ENCODE measurements around the gene ANAPC4. TPM values are rescaled to one million over a fixed set of nuclear protein-coding genes. Genes with fewer than 3 reads are reported as not detected.

ANAPC4 gene
- total RNA-seq, 2 donors from 2014 or later, result 19.1 to 24.8 TPM

- Histone ChIP-seq H3K36me3 (no peaks in the 10 kb centered on the region), H3K4me3 (no peak overlapping the region), H3K27me3 (no peaks in the 10 kb centered on the region), H3K9ac (ENCODE audit: low read depth in 2 of 2, low read length in 2 of 2) (no peak overlapping the region), H3K27ac (no peak overlapping the region), H3K9me3 (no peaks in the 10 kb centered on the region), H3K4me1 (no peaks in the 10 kb centered on the region)
- DNase-seq, result no peak
- intact Hi-C loops (cut with DNase I), result no loop called here
- TF ChIP-seq CTCF (IDR thresholded peaks at IDR 0.05), result no peak
Observed at GRCh38 chr4:25466966-25467697, 90.1 kb downstream of the ANAPC4 start.

GRCh38 chr4:25467843-25468242 lies 90.8 kb downstream of the ANAPC4 start:
- intact Hi-C loops (cut with DNase I), result no loop called here
- Histone ChIP-seq H3K4me3 (no peak overlapping the region), H3K36me3 (no peaks in the 10 kb centered on the region), H3K9ac (ENCODE audit: low read depth in 2 of 2, low read length in 2 of 2) (no peak overlapping the region), H3K4me1 (no peaks in the 10 kb centered on the region), H3K27ac (no peak overlapping the region), H3K27me3 (no peaks in the 10 kb centered on the region), H3K9me3 (no peaks in the 10 kb centered on the region)
- TF ChIP-seq CTCF (IDR thresholded peaks at IDR 0.05), result no peak
- DNase-seq, result no peak

Other genes starting within 250 kb of the ANAPC4 start
- 10 to 100 TPM; 13.1 to 16.3 TPM for gene SEPSECS, start 216.8 kb upstream of the ANAPC4 start, total RNA-seq
- 10 to 100 TPM; 26.3 to 27.9 TPM for gene PI4K2B, start 143.2 kb upstream of the ANAPC4 start, total RNA-seq
- gene ZCCHC4, start 64.5 kb upstream of the ANAPC4 start, total RNA-seq, result 1 to 10 TPM; 7.4 to 7.9 TPM